ENCODE results near the gene SCAP. TPM values are rescaled to one million over a fixed set of nuclear protein-coding genes. Genes with fewer than 3 reads are reported as not detected.

Gene SCAP
- total RNA-seq, 2 experiments from 2014 or later, result 58.3 to 60.3 TPM

DNA sequence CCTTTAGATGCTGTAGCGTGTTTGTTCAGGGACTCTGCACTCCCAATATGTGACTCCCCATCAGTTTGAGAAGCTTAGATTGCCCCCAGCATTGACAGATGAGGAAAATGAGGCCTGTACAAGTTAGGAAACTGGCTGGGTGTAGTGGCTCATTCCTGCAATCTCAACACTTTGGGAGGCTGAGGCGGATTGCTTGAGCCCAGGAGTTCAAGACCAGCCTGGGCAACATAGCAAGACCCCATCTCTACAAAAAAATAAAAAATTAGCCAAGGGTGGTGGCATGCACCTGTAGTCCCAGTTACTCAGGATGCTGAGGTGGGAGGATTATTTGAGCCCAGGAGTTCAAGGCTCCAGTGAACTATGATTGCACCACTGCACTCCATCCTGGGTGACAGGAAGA lies 108.9 kb downstream of the SCAP start:
- Histone ChIP-seq H3K27me3 (ENCODE audit: control insufficient read depth in 1 of 2, insufficient read depth in 2 of 2, low read length in 2 of 2) (no peaks in the 10 kb centered on the region), H3K4me1 (ENCODE audit: insufficient read depth, low read length) (peaks cover 18% of the 10 kb centered on the region), H3K9me3 (ENCODE audit: control insufficient read depth in 1 of 2, insufficient read depth in 1 of 2, low read length in 2 of 2) (peaks cover 0 to 3% of the 10 kb centered on the region in 2 experiments), H3K27ac (ENCODE audit: low read depth in 1 of 2, low read length in 2 of 2) (no peak overlapping the region), H3K36me3 (ENCODE audit: insufficient read depth, low read length) (no peaks in the 10 kb centered on the region), H3K4me3 (ENCODE audit: low read length) (no peak overlapping the region)
- DNase-seq, result no peak
- ChIA-PET POLR2A (no interaction called here), CTCF (no interaction called here)
- Mint-ChIP-seq H3K36me3 (ENCODE audit: low read depth) (peaks cover 7% of the 10 kb centered on the region), H3K27me3 (no peaks in the 10 kb centered on the region), H3K4me3 (no peak overlapping the region), H3K27ac (no peak overlapping the region), H3K9me3 (no peaks in the 10 kb centered on the region), H3K4me1 (ENCODE audit: low read depth) (peaks cover 12% of the 10 kb centered on the region)
- ATAC-seq (ENCODE audit: poor library complexity), result no peak
- intact Hi-C loops (cut with DNase I, micrococcal nuclease), result no loop called here
- TF ChIP-seq, protein P1, sequence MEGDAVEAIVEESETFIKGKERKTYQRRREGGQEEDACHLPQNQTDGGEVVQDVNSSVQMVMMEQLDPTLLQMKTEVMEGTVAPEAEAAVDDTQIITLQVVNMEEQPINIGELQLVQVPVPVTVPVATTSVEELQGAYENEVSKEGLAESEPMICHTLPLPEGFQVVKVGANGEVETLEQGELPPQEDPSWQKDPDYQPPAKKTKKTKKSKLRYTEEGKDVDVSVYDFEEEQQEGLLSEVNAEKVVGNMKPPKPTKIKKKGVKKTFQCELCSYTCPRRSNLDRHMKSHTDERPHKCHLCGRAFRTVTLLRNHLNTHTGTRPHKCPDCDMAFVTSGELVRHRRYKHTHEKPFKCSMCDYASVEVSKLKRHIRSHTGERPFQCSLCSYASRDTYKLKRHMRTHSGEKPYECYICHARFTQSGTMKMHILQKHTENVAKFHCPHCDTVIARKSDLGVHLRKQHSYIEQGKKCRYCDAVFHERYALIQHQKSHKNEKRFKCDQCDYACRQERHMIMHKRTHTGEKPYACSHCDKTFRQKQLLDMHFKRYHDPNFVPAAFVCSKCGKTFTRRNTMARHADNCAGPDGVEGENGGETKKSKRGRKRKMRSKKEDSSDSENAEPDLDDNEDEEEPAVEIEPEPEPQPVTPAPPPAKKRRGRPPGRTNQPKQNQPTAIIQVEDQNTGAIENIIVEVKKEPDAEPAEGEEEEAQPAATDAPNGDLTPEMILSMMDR (IDR thresholded peaks at IDR 0.05), result no peak

DNA sequence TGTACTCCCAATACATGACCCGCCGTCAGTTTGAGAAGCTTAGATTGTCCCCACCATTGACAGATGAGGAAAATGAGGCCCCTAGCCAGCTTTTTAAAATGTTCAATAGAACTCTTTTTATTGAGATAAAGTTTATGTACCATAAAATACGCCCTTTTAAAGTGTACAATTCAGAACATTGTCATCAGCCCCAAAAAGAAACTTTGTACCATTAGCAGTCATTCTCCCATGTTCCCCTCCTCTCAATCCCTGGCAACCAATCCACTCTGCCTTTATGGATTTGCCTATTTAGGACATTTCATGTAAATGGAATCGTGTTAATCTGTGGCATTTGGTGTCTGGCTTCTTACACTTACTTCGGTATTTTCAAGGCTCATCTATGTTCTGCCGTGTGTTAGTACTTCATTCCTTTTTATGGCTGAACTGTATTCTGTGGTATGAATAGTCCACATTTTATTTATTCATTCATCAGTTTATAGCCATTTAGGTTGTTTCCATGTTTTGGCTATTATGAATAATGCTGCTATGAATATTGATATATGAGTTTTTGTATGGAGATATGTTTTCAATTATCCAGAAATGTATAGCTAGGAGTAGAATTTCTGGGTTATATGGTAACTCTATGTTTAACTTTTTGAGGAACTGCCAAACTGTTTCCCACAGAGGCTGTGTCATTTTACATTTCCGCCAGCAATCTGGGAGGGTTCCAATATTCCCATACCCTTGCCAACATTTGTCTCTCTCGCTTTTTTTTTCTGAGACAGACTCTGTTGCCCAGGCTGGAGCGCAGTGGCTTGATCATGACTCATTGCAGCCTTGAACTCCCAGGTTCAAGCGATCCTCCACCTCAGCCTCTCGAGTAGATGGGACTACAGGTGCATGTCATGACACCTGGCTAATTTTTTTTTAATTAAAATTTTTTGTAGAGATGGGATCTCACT lies 110.3 kb downstream of the SCAP start:
- no peak for DNase-seq
- no peaks in the 10 kb centered on the region for H3K36me3 ChIP-seq (ENCODE audit: insufficient read depth, low read length)
- no peak overlapping the region for H3K27ac ChIP-seq (ENCODE audit: low read depth in 1 of 2, low read length in 2 of 2)
- Mint-ChIP-seq H3K4me1 (ENCODE audit: low read depth) (peaks cover 12% of the 10 kb centered on the region), H3K27ac (no peak overlapping the region), H3K4me3 (no peak overlapping the region), H3K36me3 (ENCODE audit: low read depth) (peaks cover 7% of the 10 kb centered on the region), H3K9me3 (no peaks in the 10 kb centered on the region), H3K27me3 (no peaks in the 10 kb centered on the region)
- no peak overlapping the region for H3K4me3 ChIP-seq (ENCODE audit: low read length)
- ATAC-seq (ENCODE audit: poor library complexity), result no peak
- CTCF ChIA-PET, result no interaction called here
- H3K4me1 ChIP-seq (ENCODE audit: insufficient read depth, low read length), result peaks cover 15% of the 10 kb centered on the region
- TF ChIP-seq, protein P1 (IDR thresholded peaks at IDR 0.05), result no peak
- H3K9me3 ChIP-seq (ENCODE audit: control insufficient read depth in 1 of 2, insufficient read depth in 1 of 2, low read length in 2 of 2), result peaks cover 0 to 3% of the 10 kb centered on the region in 2 experiments
- intact Hi-C loops (cut with DNase I, micrococcal nuclease), result no loop called here
- POLR2A ChIA-PET, result no interaction called here
- H3K27me3 ChIP-seq (ENCODE audit: control insufficient read depth in 1 of 2, insufficient read depth in 2 of 2, low read length in 2 of 2), result no peaks in the 10 kb centered on the region

Other genes starting within 250 kb of the SCAP start
- gene KIF9, start 193.1 kb downstream of the SCAP start, total RNA-seq, result 1 to 10 TPM; 8.0 to 9.2 TPM
- gene KLHL18, start 193.0 kb downstream of the SCAP start, total RNA-seq, result 10 to 100 TPM; 43.3 to 43.7 TPM
- gene PTPN23, start 94.9 kb downstream of the SCAP start, total RNA-seq, result 10 to 100 TPM; 27.3 to 35.7 TPM
- gene ELP6, start 37.8 kb upstream of the SCAP start, total RNA-seq, result 10 to 100 TPM; 11.0 to 12.3 TPM
- gene CSPG5, start 102.9 kb upstream of the SCAP start, total RNA-seq, result under 1 TPM in 1 of 2 experiments, not detected in 1; 0.39 TPM

Data from CD4-positive, alpha-beta T cell (primary cell).